Astrocyte of the spinal cord (primary cell): ENCODE results near the gene ELOF1.

ENCODE experiments used
- DNase-seq: peaks from one replicate; pipeline ENCODE4 v3.0.0; 2011; ENCODE audit warnings: low read depth, low spot score
- H3K4me3 ChIP-seq: 2 replicates; pipeline ENCODE4 v1.5.1; 2011; ENCODE audit warnings: low read depth, mild to moderate bottlenecking, low read length, moderate library complexity
- in situ Hi-C: cut with HindIII; loops from 2 replicates; pipeline ENCODE4 v1.10.0; 2017; ENCODE audit warnings: low sequenced_read_pairs
- TF ChIP-seq, protein P1 (sequence below): IDR thresholded peaks from 2 replicates; pipeline ENCODE4 v1.5.1; 2012; ENCODE audit warnings: low read depth, mild to moderate bottlenecking, low read length, inconsistent platforms

Gene ELOF1

DNA sequence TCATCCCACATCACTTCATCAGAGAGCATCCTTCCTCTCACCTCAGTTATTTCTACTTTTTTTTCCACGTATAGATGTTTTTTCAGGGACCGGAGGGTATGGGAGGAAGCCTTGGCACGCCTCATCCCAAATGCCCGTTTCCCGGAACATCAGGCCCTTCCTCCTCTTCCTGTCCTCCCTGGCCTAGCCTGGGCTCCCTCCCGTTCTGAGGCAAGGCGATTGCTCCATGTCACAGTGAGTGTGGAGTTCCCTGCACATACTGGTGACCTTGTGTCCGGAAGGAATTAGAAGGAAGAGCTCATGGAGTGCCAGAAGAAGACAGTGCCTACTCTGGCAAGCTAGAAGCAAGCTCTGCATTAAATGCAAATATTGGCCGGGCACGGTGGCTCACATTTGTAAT is 37.1 kb upstream of the ELOF1 start:
- H3K4me3 ChIP-seq = no peak overlapping the region
- TF ChIP-seq, protein P1, sequence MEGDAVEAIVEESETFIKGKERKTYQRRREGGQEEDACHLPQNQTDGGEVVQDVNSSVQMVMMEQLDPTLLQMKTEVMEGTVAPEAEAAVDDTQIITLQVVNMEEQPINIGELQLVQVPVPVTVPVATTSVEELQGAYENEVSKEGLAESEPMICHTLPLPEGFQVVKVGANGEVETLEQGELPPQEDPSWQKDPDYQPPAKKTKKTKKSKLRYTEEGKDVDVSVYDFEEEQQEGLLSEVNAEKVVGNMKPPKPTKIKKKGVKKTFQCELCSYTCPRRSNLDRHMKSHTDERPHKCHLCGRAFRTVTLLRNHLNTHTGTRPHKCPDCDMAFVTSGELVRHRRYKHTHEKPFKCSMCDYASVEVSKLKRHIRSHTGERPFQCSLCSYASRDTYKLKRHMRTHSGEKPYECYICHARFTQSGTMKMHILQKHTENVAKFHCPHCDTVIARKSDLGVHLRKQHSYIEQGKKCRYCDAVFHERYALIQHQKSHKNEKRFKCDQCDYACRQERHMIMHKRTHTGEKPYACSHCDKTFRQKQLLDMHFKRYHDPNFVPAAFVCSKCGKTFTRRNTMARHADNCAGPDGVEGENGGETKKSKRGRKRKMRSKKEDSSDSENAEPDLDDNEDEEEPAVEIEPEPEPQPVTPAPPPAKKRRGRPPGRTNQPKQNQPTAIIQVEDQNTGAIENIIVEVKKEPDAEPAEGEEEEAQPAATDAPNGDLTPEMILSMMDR = no peak
- in situ Hi-C loops = no loop called here
- DNase-seq = no peak

DNA sequence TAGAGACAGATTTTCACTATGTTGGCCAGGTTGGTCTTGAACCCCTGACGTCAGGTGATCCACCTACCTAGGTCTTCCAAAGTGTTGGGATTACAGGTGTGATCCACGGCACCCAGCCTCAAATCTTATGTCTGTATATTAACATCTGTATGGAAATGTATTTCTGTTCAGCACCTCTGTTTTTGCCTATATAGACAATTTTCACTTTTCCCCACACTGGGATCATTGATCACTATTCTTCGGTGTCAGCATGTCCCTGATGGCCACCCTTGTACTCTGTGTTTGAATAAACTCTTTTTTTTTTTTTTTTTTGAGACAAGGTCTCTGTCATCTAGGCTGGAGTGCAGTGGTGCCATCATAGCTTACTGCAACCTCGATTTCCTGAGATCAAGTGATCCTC is 35.1 kb upstream of the ELOF1 start:
- DNase-seq = no peak
- H3K4me3 ChIP-seq = no peak overlapping the region
- in situ Hi-C loops = no loop called here
- TF ChIP-seq, protein P1 = no peak

DNA sequence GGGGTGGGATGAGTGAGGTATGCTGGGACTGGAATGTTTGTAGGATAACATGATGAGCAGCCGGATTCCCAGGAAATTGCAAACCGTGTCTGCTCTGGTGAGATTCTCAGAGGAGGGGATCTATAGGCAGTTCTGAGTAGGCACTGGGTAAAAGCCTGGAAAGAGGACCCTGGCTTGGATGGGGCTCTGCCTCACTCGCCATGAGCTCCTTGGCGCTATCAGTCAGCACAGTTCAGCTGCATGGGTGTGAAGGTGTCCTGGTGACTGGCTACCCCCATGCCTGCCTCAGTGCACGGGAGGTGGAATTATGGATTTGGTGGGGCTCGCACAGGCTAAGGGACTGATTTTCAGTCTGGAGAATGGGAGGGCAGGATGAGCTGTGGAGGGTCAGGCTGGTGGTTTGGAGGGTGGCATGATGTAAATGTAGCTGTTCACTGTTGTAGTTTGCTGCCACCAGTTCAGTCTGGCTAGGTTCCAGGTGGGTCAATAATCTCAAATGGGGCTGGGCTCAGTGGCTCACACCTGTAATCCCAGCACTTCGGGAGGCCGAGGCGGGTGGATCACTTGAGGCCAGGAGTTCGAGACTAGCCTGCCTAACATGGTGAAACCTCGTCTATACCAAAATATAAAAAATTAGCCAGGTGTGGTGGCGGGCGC is 29.1 kb upstream of the ELOF1 start:
- TF ChIP-seq, protein P1 = no peak
- in situ Hi-C loops = no loop called here
- DNase-seq = no peak
- H3K4me3 ChIP-seq = no peak overlapping the region

GRCh38 chr19:11587302-11587974 is 28.4 kb upstream of the ELOF1 start:
- DNase-seq = peak; percentile 44
- TF ChIP-seq, protein P1 = peak; percentile 92
- in situ Hi-C loops = no loop called here
- no peak overlapping the region for H3K4me3 ChIP-seq

DNA sequence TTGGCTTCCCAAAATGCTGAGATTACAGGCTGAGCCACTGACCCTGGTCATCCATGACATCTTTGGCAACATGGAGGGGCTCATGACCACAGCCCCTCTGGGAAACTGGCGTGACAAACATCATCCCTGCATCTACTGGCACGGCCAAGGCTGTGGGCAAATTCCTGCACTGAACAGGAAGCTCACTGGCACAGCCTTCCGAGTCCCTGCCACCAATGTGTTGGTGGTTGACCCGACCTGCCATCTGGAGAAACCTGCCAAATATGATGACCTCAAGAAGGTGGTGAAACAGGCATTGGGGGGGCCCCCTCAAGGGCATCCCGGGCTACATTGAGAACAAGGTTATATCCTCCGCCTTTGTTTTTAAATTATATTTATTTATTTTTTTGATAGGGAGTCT is 27.3 kb upstream of the ELOF1 start:
- H3K4me3 ChIP-seq = no peak overlapping the region

DNA sequence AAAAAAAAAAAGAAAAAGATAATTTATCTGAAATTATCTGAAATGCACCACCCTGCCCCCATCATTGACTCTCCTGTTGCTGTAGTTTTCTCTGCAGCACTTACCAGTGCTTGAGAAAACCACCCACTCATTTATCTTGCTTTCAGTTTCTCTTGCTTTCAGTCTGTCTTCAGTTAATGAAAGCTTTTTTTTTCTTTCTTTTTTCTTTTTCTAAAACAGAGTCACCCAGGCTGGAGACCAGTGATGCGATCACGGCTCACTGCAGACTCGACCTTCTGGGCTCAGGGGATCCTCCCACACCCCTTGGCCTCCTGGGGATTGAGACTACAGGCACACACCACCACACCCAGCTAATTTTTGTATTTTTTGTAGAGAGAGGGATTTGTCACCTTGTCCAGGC is 22.7 kb upstream of the ELOF1 start:
- DNase-seq = no peak
- TF ChIP-seq, protein P1 = no peak
- in situ Hi-C loops = no loop called here
- H3K4me3 ChIP-seq = no peak overlapping the region

More for the DNA sequence above, 27.3 kb upstream of the ELOF1 start:
- no peak for DNase-seq
- in situ Hi-C loops = no loop called here
- TF ChIP-seq, protein P1 = no peak
